CD14-positive monocyte (primary cell): Measurements from ENCODE around the gene SSBP3. TPM values are rescaled to one million over a fixed set of nuclear protein-coding genes. Genes with fewer than 3 reads are reported as not detected.

Experiments used
- DNase-seq, 3 donors: peaks; one replicate each; pipeline ENCODE4 v3.0.0-alpha.2; 2011 to 2022
- H2AFZ ChIP-seq: 2 replicates; pipeline ENCODE4 v1.6.0; 2012; ENCODE audit warnings: mild to moderate bottlenecking, low read depth, low read length, inconsistent platforms; ENCODE audit not compliant: insufficient read depth, poor library complexity, severe bottlenecking
- H3K27ac ChIP-seq, 2 donors: 1 replicate in 1 of 2; 2 replicates in 1 of 2; pipeline ENCODE4 v1.5.1; 2012 to 2013; ENCODE audit warnings: low read length in 2 of 2, control low read depth in 1 of 2, inconsistent platforms in 1 of 2, low read depth in 1 of 2, mild to moderate bottlenecking in 1 of 2
- H3K27me3 ChIP-seq, 2 donors: one replicate each; pipeline versions ENCODE4 v1.6.0 to v1.6.1; 2011 to 2013; ENCODE audit warnings: low read length in 2 of 2; ENCODE audit not compliant: control insufficient read depth in 2 of 2, insufficient read depth in 2 of 2
- H3K36me3 ChIP-seq, 2 donors: replicated peaks in 1 of 2; 1 replicate in 1 of 2; 2 replicates in 1 of 2; pipeline versions ENCODE4 v1.5.1 to v1.6.1; 2012 to 2013; ENCODE audit warnings: low read length in 2 of 2, control low read depth in 1 of 2, inconsistent platforms in 1 of 2, mild to moderate bottlenecking in 1 of 2; ENCODE audit not compliant: insufficient read depth in 2 of 2, control insufficient read depth in 1 of 2
- H3K4me1 ChIP-seq, 2 donors: 1 replicate in 1 of 2; 2 replicates in 1 of 2; pipeline versions ENCODE4 v1.5.1 to v1.6.1; 2012 to 2013; ENCODE audit warnings: low read length in 2 of 2, control low read depth in 1 of 2, inconsistent platforms in 1 of 2, mild to moderate bottlenecking in 1 of 2, moderate library complexity in 1 of 2; ENCODE audit not compliant: insufficient read depth in 2 of 2, control insufficient read depth in 1 of 2
- H3K4me2 ChIP-seq: replicated peaks from 2 replicates; pipeline ENCODE3; 2012; ENCODE audit warnings: low read length, moderate library complexity, mild to moderate bottlenecking; ENCODE audit not compliant: poor library complexity, severe bottlenecking; ENCODE audit errors: extremely low read depth
- H3K4me3 ChIP-seq, 3 experiments: fragments of 200-600 bp in 1 of 3; sonication (generic) in 1 of 3; replicated peaks in 1 of 3; 1 replicate in 2 of 3; 2 replicates in 1 of 3; pipeline ENCODE4 v1.5.1; 2011 to 2013; ENCODE audit warnings: low read length in 3 of 3, mild to moderate bottlenecking in 3 of 3, control low read depth in 2 of 3, low read depth in 2 of 3, inconsistent platforms in 1 of 3, moderate library complexity in 1 of 3
- H3K79me2 ChIP-seq: 2 replicates; pipeline ENCODE4 v1.6.0; 2012; ENCODE audit warnings: mild to moderate bottlenecking, control low read depth, inconsistent platforms, low read length, moderate library complexity; ENCODE audit not compliant: insufficient read depth
- H3K9ac ChIP-seq: 2 replicates; pipeline ENCODE4 v1.6.0; 2017; ENCODE audit warnings: low read length, mild to moderate bottlenecking; ENCODE audit not compliant: insufficient read depth, poor library complexity, severe bottlenecking
- H3K9me3 ChIP-seq, 2 donors: replicated peaks in 1 of 2; 1 replicate in 1 of 2; 2 replicates in 1 of 2; pipeline versions ENCODE4 v1.5.1 to v1.6.1; 2012 to 2013; ENCODE audit warnings: low read length in 2 of 2, control low read depth in 1 of 2; ENCODE audit not compliant: control insufficient read depth in 1 of 2, insufficient read depth in 1 of 2
- H4K20me1 ChIP-seq: 2 replicates; pipeline ENCODE4 v1.6.0; 2012; ENCODE audit warnings: mild to moderate bottlenecking, low read length, control low read depth, moderate library complexity; ENCODE audit not compliant: insufficient read depth
- H3K27ac Mint-ChIP-seq, 7 donors: one replicate each; pipeline ENCODE4 v1.8.0; 2020; ENCODE audit warnings: mild to moderate bottlenecking in 7 of 7, mixed read lengths in 7 of 7, moderate library complexity in 6 of 7, inconsistent platforms in 2 of 7
- H3K27me3 Mint-ChIP-seq, 3 donors: one replicate each; pipeline ENCODE4 v1.8.0; 2021 to 2022; ENCODE audit warnings: low read depth in 3 of 3, mild to moderate bottlenecking in 3 of 3, mixed read lengths in 3 of 3, moderate library complexity in 3 of 3, inconsistent platforms in 1 of 3
- H3K36me3 Mint-ChIP-seq, 2 donors: one replicate each; pipeline ENCODE4 v1.8.0; 2020; ENCODE audit warnings: mixed read lengths in 2 of 2, inconsistent platforms in 1 of 2, mild to moderate bottlenecking in 1 of 2
- H3K4me1 Mint-ChIP-seq: one replicate; pipeline ENCODE4 v1.8.0; 2020; ENCODE audit warnings: mild to moderate bottlenecking, mixed read lengths
- H3K4me3 Mint-ChIP-seq, 2 donors: one replicate each; pipeline ENCODE4 v1.8.0; 2020; ENCODE audit warnings: mild to moderate bottlenecking in 2 of 2, mixed read lengths in 2 of 2, moderate library complexity in 1 of 2
- H3K9me3 Mint-ChIP-seq, 7 donors: one replicate each; pipeline ENCODE4 v1.8.0; 2020 to 2022; ENCODE audit warnings: mixed read lengths in 7 of 7, mild to moderate bottlenecking in 6 of 7, moderate library complexity in 6 of 7, inconsistent platforms in 2 of 7
- WGBS: methylation state at CpG from one replicate; pipeline ENCODE4 v1.1.5; 2013; ENCODE audit warnings: missing lambda C conversion rate; ENCODE audit not compliant: insufficient coverage; 5-methylcytosine and 5-hydroxymethylcytosine counted together
- intact Hi-C, 2 donors: fragments of 100-400 bp; cut with micrococcal nuclease; formaldehyde crosslinking; loops; one replicate each; pipeline versions ENCODE4 v1.15.0 to v1.15.1; 2023
- polyA plus RNA-seq, 3 donors: library from polyadenylated mRNA; depleted of rRNA in 1 of 3; unstranded in 2 of 3; stranded (reverse) in 1 of 3; fragments of 300-500 nt in 2 of 3; fragments of >200 nt in 1 of 3; fragmentation: Illumina TruSeq in 2 of 3; gene quantifications; 1 replicate in 2 of 3; 2 replicates in 1 of 3; pipeline ENCODE4 v1.2.3, GENCODE V29; 2012 to 2021
- TF ChIP-seq, protein P1 (sequence below): fragments of 200-600 bp; IDR thresholded peaks from one replicate; pipeline ENCODE4 v1.8.0; 2022; ENCODE audit warnings: antibody characterized with exemption, mild to moderate bottlenecking

Gene SSBP3
- polyA plus RNA-seq, 3 donors: 4.1 to 30.7 (median 4.3) TPM

- intact Hi-C loops: no loop called here
- H3K27me3 ChIP-seq: no peaks in the 10 kb centered on the region
- H3K36me3 Mint-ChIP-seq: peaks cover 42 to 51% of the 10 kb centered on the region in 2 donors
- no peak overlapping the region for H2AFZ ChIP-seq
- H4K20me1 ChIP-seq: no peaks in the 10 kb centered on the region
- H3K4me2 ChIP-seq: no peak overlapping the region
- no peak overlapping the region for H3K4me3 ChIP-seq
- H3K4me1 ChIP-seq: no peaks in the 10 kb centered on the region
- 100% methylated on average over 1 of the region's 1 CpG for WGBS
- no peak for DNase-seq
- peaks cover 0 to 3% (median 0%) of the 10 kb centered on the region in 3 donors for H3K27me3 Mint-ChIP-seq
- H3K9me3 Mint-ChIP-seq: no peaks in the 10 kb centered on the region
- no peak overlapping the region for H3K27ac ChIP-seq
- no peaks in the 10 kb centered on the region for H3K79me2 ChIP-seq
- TF ChIP-seq, protein P1, sequence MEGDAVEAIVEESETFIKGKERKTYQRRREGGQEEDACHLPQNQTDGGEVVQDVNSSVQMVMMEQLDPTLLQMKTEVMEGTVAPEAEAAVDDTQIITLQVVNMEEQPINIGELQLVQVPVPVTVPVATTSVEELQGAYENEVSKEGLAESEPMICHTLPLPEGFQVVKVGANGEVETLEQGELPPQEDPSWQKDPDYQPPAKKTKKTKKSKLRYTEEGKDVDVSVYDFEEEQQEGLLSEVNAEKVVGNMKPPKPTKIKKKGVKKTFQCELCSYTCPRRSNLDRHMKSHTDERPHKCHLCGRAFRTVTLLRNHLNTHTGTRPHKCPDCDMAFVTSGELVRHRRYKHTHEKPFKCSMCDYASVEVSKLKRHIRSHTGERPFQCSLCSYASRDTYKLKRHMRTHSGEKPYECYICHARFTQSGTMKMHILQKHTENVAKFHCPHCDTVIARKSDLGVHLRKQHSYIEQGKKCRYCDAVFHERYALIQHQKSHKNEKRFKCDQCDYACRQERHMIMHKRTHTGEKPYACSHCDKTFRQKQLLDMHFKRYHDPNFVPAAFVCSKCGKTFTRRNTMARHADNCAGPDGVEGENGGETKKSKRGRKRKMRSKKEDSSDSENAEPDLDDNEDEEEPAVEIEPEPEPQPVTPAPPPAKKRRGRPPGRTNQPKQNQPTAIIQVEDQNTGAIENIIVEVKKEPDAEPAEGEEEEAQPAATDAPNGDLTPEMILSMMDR: no peak
- H3K9ac ChIP-seq: no peak overlapping the region
- H3K4me3 Mint-ChIP-seq: no peak overlapping the region
- peaks cover 21 to 60% of the 10 kb centered on the region in 2 donors for H3K36me3 ChIP-seq
- peak overlapping the region in 1 of 7 donors; percentile 46 for H3K27ac Mint-ChIP-seq
- H3K4me1 Mint-ChIP-seq: no peaks in the 10 kb centered on the region
- no peaks in the 10 kb centered on the region for H3K9me3 ChIP-seq
Observed at GRCh38 chr1:54191525-54191924, 214.7 kb downstream of the SSBP3 start.

GRCh38 chr1:54190526-54190925 is 215.7 kb downstream of the SSBP3 start:
- TF ChIP-seq, protein P1: no peak
- intact Hi-C loops: no loop called here
- peaks cover 47 to 58% of the 10 kb centered on the region in 2 donors for H3K36me3 Mint-ChIP-seq

More at GRCh38 chr1:54190526-54190925, 215.7 kb downstream of the SSBP3 start:
- Histone ChIP-seq H3K4me2 (no peak overlapping the region), H3K27me3 (no peaks in the 10 kb centered on the region), H3K36me3 (peaks cover 16 to 64% of the 10 kb centered on the region in 2 donors), H4K20me1 (no peaks in the 10 kb centered on the region), H3K9ac (no peak overlapping the region), H2AFZ (no peak overlapping the region), H3K27ac (no peak overlapping the region), H3K9me3 (no peaks in the 10 kb centered on the region), H3K4me1 (no peaks in the 10 kb centered on the region), H3K4me3 (no peak overlapping the region), H3K79me2 (no peaks in the 10 kb centered on the region)
- Mint-ChIP-seq H3K4me3 (no peak overlapping the region), H3K27ac (no peak overlapping the region), H3K27me3 (peaks cover 0 to 3% (median 0%) of the 10 kb centered on the region in 3 donors), H3K9me3 (peaks cover 0 to 5% (median 0%) of the 10 kb centered on the region in 7 donors), H3K4me1 (no peaks in the 10 kb centered on the region)
- 98% methylated on average over 8 of the region's 9 CpGs for WGBS
- no peak for DNase-seq
